HG03442 (cell line): ENCODE data around the gene TESK1.
"Not testable (repeated sequence)": the region's sequence is repeated elsewhere in the genome, so short reads cannot be mapped to it uniquely, and the experiment has no call there.

Experiments used
- ATAC-seq: cut with Tn5 transposase; IDR thresholded peaks from one replicate; pipeline ENCODE4 v1.9.1; 2021; ENCODE audit warnings: mild to moderate bottlenecking, moderate library complexity; ENCODE audit not compliant: unreplicated experiment

Gene TESK1

GRCh38 chr9:35645736-35646135 lies 40.7 kb downstream of the TESK1 start:
- ATAC-seq, result not testable (repeated sequence)

GRCh38 chr9:35646153-35646532 lies 41.1 kb downstream of the TESK1 start:
- no peak for ATAC-seq

DNA sequence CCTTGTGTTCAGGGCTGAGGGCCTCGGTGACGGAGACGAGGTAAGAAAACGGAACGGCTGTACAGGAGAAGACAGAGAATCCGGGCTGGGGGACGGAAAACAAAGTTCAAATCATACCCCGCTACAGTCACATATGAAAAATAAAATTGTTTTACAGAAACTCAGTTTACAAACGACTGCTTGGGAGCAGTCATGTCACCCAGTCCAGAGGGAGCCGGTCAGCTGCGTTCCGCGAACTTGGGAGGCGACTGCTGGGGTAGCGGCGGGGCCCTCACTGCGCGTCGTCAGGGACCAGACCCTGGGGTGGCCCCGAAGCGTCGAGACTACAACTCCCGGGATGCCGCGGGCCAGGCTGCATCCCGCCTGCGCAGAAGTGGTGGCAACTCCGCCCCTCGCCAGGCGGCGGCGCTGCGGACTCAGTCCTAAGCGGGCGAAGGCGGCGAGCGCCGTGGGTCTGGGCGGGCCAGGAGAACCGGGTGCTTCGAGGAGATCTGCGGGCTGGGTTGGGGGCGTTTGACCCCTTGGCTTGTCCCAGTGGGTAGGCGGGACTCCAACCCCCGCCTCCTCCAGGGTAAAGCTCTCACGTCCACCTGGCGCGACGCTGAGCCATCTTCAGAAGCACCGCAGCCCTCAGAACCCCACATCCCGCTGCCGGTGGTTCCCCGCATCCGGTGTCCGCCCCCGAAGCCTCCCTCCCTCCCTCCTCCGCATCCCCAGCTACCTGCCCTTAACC lies 41.6 kb downstream of the TESK1 start:
- peak; percentile 84 for ATAC-seq

- no peak for ATAC-seq
These were observed 44.6 kb downstream of the TESK1 start for GRCh38 chr9:35649431-35650340.

GRCh38 chr9:35650341-35651158 lies 45.5 kb downstream of the TESK1 start, which contains the start of gene SIT1:
Gene SIT1, minus strand, starts transcription at chr9:35650931. Its CDS starts 78 bp downstream, at chr9:35650853.
- ATAC-seq, result no peak

DNA sequence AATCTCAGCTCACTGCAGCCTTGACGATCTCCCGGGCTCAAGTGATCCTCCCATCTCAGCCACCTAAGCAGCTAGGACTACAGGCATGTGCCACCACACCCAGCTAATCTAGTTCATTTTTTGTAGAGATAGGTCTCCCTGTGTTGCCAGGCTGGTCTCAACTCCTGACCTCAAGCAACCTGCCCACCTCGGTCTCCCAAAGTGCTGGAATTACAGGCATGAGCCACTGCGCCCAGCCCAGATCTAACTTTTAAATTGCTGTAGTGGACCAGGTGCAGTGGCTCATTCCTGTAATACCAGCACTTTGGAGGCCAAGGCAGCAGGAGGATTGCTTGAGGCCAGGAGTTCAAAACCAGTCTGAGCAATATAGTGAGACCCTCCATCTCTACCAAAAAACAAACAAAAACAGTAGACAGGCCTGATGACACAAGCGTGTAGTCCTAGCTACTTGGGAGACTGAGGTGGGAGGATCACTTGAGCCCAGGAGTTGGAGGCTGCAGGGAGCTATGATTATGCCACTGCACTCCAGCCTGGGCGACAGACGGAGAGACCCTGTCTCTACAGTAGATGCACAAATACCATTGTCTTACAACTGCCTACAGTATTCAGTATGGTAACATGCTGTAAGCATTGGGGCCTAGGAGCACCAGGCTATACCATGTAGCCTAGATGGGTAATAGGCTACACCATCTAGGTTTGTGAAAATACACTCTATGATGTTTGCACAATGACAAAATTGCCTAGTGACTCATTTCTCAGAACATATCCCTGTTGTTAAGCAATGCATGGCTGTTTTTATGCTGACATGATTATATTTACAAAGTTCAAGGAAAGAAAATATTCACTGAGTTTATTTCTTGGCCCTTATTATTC lies 47.1 kb downstream of the TESK1 start:
- no peak for ATAC-seq

GRCh38 chr9:35652829-35653209 lies 47.8 kb downstream of the TESK1 start:
- no peak for ATAC-seq

- no peak for ATAC-seq
These were observed 48.5 kb downstream of the TESK1 start for GRCh38 chr9:35653611-35654010.

DNA sequence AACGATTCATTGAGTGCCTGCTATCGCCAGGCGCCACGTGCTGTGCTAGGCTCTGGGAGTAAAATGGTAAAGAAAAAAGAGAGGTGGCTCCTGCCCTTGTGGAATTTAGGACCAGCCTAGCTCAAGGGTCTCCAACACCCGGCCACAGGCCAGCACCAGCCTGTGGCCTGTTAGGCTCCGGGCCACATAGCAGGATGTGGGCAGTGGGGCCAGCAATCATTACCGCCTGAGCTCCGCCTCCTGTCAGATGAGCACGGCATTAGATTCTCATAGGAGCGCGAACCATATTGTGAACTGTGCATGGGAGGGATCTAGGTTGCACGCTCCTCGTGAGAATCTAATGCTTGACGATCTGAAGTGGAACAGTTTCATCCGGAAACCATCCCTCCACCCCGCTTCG lies 51.3 kb downstream of the TESK1 start:
- ATAC-seq, result no peak

DNA sequence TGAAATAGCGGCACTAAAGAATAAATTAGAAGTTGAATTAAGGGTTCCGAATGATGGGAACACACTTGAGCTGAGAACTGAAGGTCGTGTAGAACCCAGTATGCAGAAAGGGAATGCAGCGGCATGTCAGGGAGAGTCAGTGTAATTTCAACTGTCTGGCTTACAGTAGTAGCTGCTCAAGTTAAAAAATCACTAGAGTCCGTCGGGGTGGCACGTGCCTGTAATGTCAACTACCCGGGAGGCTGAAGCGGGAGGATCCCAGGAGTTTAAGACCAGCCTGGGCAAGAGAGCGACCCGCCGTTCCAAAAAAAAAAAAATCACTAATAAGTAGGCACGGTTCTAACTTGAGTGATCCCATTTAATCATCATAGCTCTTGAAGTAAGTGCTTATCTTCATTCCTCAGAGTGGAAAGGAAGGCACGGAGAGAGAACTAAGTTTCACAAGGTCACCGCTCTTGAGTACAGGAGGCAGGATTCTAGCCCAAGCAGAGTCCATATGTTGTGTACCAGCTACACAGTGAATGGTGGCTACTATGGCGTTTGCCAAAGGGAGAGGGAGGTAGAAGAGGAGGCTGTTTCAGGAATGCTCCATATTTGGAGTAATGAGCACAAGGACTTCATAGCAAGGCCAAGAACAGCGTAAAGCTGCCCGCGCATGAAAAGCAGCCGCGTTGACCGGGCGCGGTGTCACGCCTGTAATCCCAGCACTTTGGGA lies 51.9 kb downstream of the TESK1 start:
- no peak for ATAC-seq

- ATAC-seq, result peak; percentile 89
These were observed 52.6 kb downstream of the TESK1 start, which contains the start of gene RMRP for GRCh38 chr9:35657546-35658136. Gene RMRP, minus strand, starts transcription at chr9:35658019.

GRCh38 chr9:35658137-35658967 lies 53.3 kb downstream of the TESK1 start, which contains the start of gene CCDC107:
Gene CCDC107, plus strand, starts transcription at chr9:35658292. Its CDS starts 88 bp downstream, at chr9:35658380.
- ATAC-seq, result peak; percentile 50

DNA sequence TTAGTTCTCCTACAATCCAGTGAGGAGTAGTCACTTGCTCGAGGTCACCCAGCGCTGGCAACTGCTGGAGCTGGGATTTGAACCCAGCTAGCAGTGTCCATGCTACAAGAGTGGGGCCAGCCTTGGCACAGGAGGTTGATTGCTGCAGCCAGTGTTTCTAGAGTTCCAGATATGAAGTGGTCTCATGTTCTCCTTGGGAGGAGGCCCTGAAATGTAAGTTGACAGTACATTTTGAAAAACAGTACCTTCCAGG lies 53.8 kb downstream of the TESK1 start:
- no peak for ATAC-seq

DNA sequence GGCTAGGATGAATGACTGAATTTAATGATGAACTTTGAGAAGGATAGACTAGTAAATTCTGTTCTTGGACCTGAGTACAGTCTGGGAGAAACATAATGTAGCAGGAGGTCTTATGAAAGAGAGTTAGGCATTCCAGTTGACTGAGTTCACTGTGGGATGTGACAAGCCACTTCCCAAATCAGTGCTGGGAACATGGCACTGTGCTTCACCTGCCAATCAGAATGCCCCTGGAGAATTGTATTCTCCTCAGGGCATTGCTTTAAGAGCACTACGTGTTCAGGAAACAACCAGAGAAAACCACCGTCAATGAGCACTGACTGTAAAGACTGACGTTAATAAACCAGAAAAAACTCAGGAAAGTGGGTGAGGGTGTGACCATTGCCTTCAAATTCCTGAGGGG lies 54.3 kb downstream of the TESK1 start:
- ATAC-seq, result no peak
